Calu3 (cell line): ENCODE results near the gene ESRRB. TPM values are rescaled to one million over a fixed set of nuclear protein-coding genes. Genes with fewer than 3 reads are reported as not detected.

Experiments
- BruUV-seq: library from RNA; stranded (reverse); fragments of 400-500 nt; replicated peaks from 2 replicates; lab custom pipeline; 2021; lab: Mats Ljungman, UMichigan
- CTCF ChIA-PET: fragments of 300-600 bp; sonication (Branson Sonifier 250); formaldehyde crosslinking; loops from one replicate; lab custom pipeline; 2022; ENCODE audit warnings: antibody characterized with exemption; lab: Charles Lee
- DNase-seq: peaks from one replicate; pipeline ENCODE4 v3.0.0; 2022
- H3K27ac Mint-ChIP-seq: one replicate; pipeline ENCODE4 v1.8.0; 2022; ENCODE audit warnings: mixed read lengths; ENCODE audit not compliant: unreplicated experiment
- H3K27me3 Mint-ChIP-seq: one replicate; pipeline ENCODE4 v1.8.0; 2022; ENCODE audit warnings: mixed read lengths; ENCODE audit not compliant: unreplicated experiment
- H3K36me3 Mint-ChIP-seq: one replicate; pipeline ENCODE4 v1.8.0; 2022; ENCODE audit warnings: mild to moderate bottlenecking, moderate library complexity, mixed read lengths; ENCODE audit not compliant: insufficient read depth, unreplicated experiment
- H3K4me1 Mint-ChIP-seq: one replicate; pipeline ENCODE4 v1.8.0; 2022; ENCODE audit warnings: mild to moderate bottlenecking, low read depth, mixed read lengths; ENCODE audit not compliant: unreplicated experiment
- H3K4me3 Mint-ChIP-seq: one replicate; pipeline ENCODE4 v1.8.0; 2022; ENCODE audit warnings: mild to moderate bottlenecking, low read depth, moderate library complexity, mixed read lengths; ENCODE audit not compliant: unreplicated experiment
- H3K9me3 Mint-ChIP-seq: one replicate; pipeline ENCODE4 v1.8.0; 2022; ENCODE audit warnings: low read depth, mixed read lengths; ENCODE audit not compliant: unreplicated experiment
- intact Hi-C: fragments of 100-400 bp; cut with micrococcal nuclease; formaldehyde crosslinking; loops from one replicate; pipeline ENCODE4 v1.10.0; 2022; ENCODE audit not compliant: unreplicated experiment
- total RNA-seq: library from RNA; stranded (reverse); gene quantifications from 2 replicates; pipeline ENCODE4 v1.2.3, GENCODE V29; 2022
- TF ChIP-seq, protein P1 (sequence below): fragments of 200-600 bp; IDR thresholded peaks from one replicate; pipeline ENCODE4 v1.8.0; 2022; ENCODE audit warnings: antibody characterized with exemption; ENCODE audit not compliant: unreplicated experiment

ESRRB gene
- total RNA-seq, 1 experiment from 2014 or later = 0.21 TPM

DNA sequence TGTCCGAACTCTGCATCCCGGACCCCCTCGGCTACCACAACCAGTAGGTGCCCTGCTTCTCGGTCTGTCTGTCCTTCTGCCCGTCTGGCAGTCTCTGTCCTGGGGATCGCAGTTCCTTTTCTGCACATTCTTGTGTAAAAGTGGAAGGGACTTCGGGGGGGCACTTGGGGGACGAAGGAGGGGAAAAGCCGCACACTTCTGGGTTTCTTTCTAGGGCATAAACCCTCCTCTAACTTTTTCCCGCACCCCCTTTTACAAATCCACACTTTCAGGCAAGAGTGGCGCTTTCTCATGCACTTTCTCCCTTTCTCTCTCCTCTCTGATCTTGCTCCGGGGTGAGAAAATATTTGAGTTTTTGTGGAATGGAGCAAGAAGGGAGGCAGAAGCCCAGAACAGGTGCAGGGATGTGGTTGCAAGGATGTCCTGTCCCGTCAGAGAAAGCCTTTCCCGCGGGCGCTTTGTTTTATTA, 506 bp downstream of the ESRRB start:
- Mint-ChIP-seq H3K27ac (peak overlapping the region; percentile 71), H3K4me1 (peaks cover 8% of the 10 kb centered on the region), H3K9me3 (no peaks in the 10 kb centered on the region), H3K36me3 (peaks cover 5% of the 10 kb centered on the region), H3K4me3 (peak overlapping the region; percentile 88), H3K27me3 (peaks cover 93% of the 10 kb centered on the region)
- CTCF ChIA-PET = interaction anchor here (0.6 kb wide), 1 partner anchor 13 kb away, joined by 3 read pairs; no protein-coding TSS in a partner anchor
- TF ChIP-seq, protein P1, sequence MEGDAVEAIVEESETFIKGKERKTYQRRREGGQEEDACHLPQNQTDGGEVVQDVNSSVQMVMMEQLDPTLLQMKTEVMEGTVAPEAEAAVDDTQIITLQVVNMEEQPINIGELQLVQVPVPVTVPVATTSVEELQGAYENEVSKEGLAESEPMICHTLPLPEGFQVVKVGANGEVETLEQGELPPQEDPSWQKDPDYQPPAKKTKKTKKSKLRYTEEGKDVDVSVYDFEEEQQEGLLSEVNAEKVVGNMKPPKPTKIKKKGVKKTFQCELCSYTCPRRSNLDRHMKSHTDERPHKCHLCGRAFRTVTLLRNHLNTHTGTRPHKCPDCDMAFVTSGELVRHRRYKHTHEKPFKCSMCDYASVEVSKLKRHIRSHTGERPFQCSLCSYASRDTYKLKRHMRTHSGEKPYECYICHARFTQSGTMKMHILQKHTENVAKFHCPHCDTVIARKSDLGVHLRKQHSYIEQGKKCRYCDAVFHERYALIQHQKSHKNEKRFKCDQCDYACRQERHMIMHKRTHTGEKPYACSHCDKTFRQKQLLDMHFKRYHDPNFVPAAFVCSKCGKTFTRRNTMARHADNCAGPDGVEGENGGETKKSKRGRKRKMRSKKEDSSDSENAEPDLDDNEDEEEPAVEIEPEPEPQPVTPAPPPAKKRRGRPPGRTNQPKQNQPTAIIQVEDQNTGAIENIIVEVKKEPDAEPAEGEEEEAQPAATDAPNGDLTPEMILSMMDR = no peak
- intact Hi-C loops = no loop called here
- BruUV-seq = no TSS peak
- no peak for DNase-seq

DNA sequence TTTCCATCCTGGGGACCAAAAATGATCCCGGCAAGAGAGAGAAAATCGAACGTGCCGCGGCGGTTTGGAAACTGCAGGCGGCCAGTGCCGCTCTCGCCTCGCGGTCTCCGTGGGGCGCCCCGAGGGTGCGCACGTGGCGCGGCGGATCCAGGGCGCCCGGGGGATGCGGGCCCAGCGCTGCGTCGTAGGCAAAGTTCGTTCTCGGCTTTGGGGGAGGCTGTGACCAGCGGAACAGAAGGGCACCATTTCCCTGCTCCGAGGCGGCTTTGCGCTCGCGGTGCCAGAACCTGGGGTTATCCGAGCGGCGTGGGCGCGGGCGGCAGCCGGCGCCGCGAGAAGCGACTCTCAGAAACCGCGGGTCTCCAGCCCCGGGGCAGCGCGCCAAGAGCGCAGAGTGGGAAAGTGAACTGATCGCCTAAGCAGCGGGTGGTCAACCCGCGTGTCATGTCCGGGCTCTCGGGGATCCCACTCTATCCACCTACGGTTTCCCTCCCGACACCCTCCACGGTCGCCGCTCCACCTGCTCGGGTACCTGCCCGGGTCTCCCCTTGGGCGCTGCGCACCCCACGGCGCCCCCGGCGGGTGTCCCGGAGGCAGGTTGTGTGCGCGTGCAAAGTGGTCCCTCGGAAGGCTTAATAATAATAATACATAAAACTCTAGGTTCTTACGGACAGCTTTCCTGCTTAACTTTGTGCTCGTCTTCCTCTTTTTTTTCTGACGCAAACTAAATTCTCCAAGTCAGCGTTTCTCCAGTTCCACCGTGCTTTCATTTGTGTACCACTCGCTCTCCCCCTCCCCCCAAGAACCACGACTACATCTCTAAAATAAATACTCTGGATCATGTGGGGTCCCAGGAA, 1.2 kb downstream of the ESRRB start:
- peaks cover 5% of the 10 kb centered on the region for H3K36me3 Mint-ChIP-seq
- no peaks in the 10 kb centered on the region for H3K9me3 Mint-ChIP-seq
- intact Hi-C loops = no loop called here
- TF ChIP-seq, protein P1 = no peak
- H3K4me1 Mint-ChIP-seq = peaks cover 8% of the 10 kb centered on the region
- DNase-seq = no peak
- CTCF ChIA-PET = no interaction called here
- H3K27me3 Mint-ChIP-seq = peaks cover 93% of the 10 kb centered on the region
- peak overlapping the region; percentile 88 for H3K4me3 Mint-ChIP-seq
- no peak overlapping the region for H3K27ac Mint-ChIP-seq
- no TSS peak for BruUV-seq

DNA sequence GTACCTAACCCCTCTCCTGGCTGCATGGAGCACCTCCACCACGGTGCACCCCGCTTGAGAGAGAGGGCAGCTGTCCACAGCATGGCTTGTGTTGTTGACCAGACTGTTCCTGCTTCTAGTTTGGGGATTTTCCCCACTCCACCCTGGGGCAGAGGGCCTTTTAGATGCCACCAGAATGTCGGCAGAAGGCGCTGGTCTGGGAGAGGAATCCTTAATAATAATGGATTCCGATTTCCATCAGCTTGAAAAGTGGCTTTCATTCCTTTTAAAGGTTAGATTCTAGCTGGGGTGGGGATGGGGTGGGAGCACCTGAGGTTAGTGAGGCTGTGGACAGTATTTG, 1.8 kb downstream of the ESRRB start:
- intact Hi-C loops = no loop called here
- BruUV-seq = no TSS peak
- Mint-ChIP-seq H3K4me3 (peak overlapping the region; percentile 43), H3K27me3 (peaks cover 93% of the 10 kb centered on the region), H3K36me3 (peaks cover 5% of the 10 kb centered on the region), H3K27ac (no peak overlapping the region), H3K9me3 (no peaks in the 10 kb centered on the region), H3K4me1 (peaks cover 8% of the 10 kb centered on the region)
- TF ChIP-seq, protein P1 = no peak
- no peak for DNase-seq
- CTCF ChIA-PET = no interaction called here

DNA sequence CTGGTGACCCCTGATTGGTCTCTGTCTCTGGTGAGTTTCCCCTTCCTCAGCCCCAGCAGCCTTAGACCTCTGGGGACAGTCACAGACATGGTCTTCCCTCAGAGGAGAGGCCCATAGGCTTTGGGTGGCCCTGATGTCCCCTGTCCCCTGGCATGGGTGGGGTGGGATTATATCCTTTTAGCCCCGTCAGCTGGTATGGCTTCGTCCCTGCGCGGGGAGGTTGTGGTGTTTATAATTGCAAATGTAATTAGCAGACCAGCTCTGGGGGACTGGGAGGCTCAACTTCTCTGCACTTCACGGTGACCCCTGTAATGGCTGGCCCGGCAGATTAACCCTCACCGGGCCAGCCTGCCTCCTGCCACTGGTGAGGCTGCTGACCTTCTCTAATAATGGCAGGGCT, 5.1 kb downstream of the ESRRB start:
- TF ChIP-seq, protein P1 = no peak
- Mint-ChIP-seq H3K27ac (no peak overlapping the region), H3K27me3 (peaks cover 100% of the 10 kb centered on the region), H3K9me3 (no peaks in the 10 kb centered on the region), H3K4me3 (no peak overlapping the region), H3K4me1 (peaks cover 6% of the 10 kb centered on the region), H3K36me3 (peaks cover 5% of the 10 kb centered on the region)
- no TSS peak for BruUV-seq
- CTCF ChIA-PET = no interaction called here
- no peak for DNase-seq
- intact Hi-C loops = loop anchor here (10.0 kb wide), 1 partner anchor 476 kb away; no protein-coding TSS in a partner anchor
